HepG2 (cell line): ENCODE measurements around the gene APOBEC3H. TPM values are rescaled to one million over a fixed set of nuclear protein-coding genes. Genes with fewer than 3 reads are reported as not detected.

Experiments used
- ATAC-seq: fragments of 200-7000 bp; cut with Tn5 transposase; 3 replicates; pipeline ENCODE4 v1.9.1; 2020; ENCODE audit warnings: mild to moderate bottlenecking, moderate library complexity
- BruUV-seq: library from RNA; stranded (reverse); fragments of 400-500 nt; replicated peaks from 2 replicates; lab custom pipeline; 2021; lab: Mats Ljungman, UMichigan
- CTCF ChIA-PET: fragments of 300-600 bp; formaldehyde crosslinking; extraction: SDS; loops from one replicate; lab custom pipeline; 2021; ENCODE audit warnings: low total read pairs, inconsistent platforms, low intra/inter-chr PET ratio; lab: Yijun Ruan, JAX
- POLR2A ChIA-PET: fragments of 350-600 bp; sonication (Branson Sonifier 250); formaldehyde crosslinking; loops from one replicate; lab custom pipeline; 2020; ENCODE audit warnings: antibody characterized with exemption, inconsistent platforms; lab: Yijun Ruan, JAX
- DNase-seq: peaks from one replicate; pipeline ENCODE4 v3.0.0-alpha.2; 2015; ENCODE audit warnings: low spot score
- FAIRE-seq: peaks from 3 replicates; lab custom pipeline; 2011; peaks lifted over from hg19 to GRCh38; lab: Jason Lieb, UNC
- H2AFZ ChIP-seq: one replicate; pipeline ENCODE4 v1.6.1; 2011; ENCODE audit warnings: low read length, inconsistent platforms
- H3K27ac ChIP-seq: fragments of 300-600 bp; 3 replicates; pipeline ENCODE4 v1.8.0; 2011; ENCODE audit warnings: mixed run types, mild to moderate bottlenecking, mixed read lengths, low read length, inconsistent platforms; ENCODE audit not compliant: insufficient read depth; ENCODE audit errors: extremely low read length
- H3K27me3 ChIP-seq, 2 experiments: fragments of 200-600 bp in 1 of 2; 2 replicates in 1 of 2; 3 replicates in 1 of 2; pipeline versions ENCODE4 v1.6.0 to v1.8.0; 2011; ENCODE audit warnings: low read length in 2 of 2, mild to moderate bottlenecking in 2 of 2, moderate library complexity in 2 of 2, inconsistent platforms in 1 of 2; ENCODE audit not compliant: insufficient read depth in 2 of 2, control insufficient read depth in 1 of 2
- H3K36me3 ChIP-seq, 2 experiments: fragments of 200-600 bp in 1 of 2; replicated peaks in 1 of 2; 2 replicates in 1 of 2; 3 replicates in 1 of 2; pipeline versions ENCODE4 v1.5.1 to v1.8.0; 2011; ENCODE audit warnings: low read length in 2 of 2, inconsistent platforms in 1 of 2; ENCODE audit not compliant: insufficient read depth in 2 of 2, control insufficient read depth in 1 of 2
- H3K4me1 ChIP-seq: 2 replicates; pipeline ENCODE4 v1.5.1; 2012; ENCODE audit warnings: low read length, inconsistent platforms; ENCODE audit not compliant: insufficient read depth
- H3K4me2 ChIP-seq: 2 replicates; pipeline ENCODE4 v1.6.0; 2011; ENCODE audit warnings: low read depth, low read length, inconsistent platforms
- H3K4me3 ChIP-seq, 3 experiments: fragments of 200-600 bp in 1 of 3; sonication (generic), shearing (Covaris generic) in 1 of 3; replicated peaks in 1 of 3; 2 replicates each; pipeline ENCODE4 v1.5.1; 2011 to 2016; ENCODE audit warnings: low read length in 3 of 3, inconsistent platforms in 2 of 3, low read depth in 2 of 3, mild to moderate bottlenecking in 2 of 3, control low read depth in 1 of 3, mixed read lengths in 1 of 3; ENCODE audit not compliant: insufficient read depth in 1 of 3
- H3K79me2 ChIP-seq: one replicate; pipeline ENCODE4 v1.6.1; 2011; ENCODE audit warnings: low read length, inconsistent platforms; ENCODE audit not compliant: insufficient read depth
- H3K9ac ChIP-seq: 2 replicates; pipeline ENCODE4 v1.6.0; 2011; ENCODE audit warnings: mild to moderate bottlenecking, low read depth, low read length, inconsistent platforms; ENCODE audit not compliant: insufficient read depth
- H3K9me3 ChIP-seq: 2 replicates; pipeline ENCODE4 v1.5.1; 2012; ENCODE audit warnings: mild to moderate bottlenecking, low read length
- H4K20me1 ChIP-seq: 2 replicates; pipeline ENCODE4 v1.6.0; 2011; ENCODE audit warnings: inconsistent platforms, mild to moderate bottlenecking, low read length, moderate library complexity; ENCODE audit not compliant: insufficient read depth
- BRD4 ChIP-seq: sonication (generic); formaldehyde crosslinking; IDR thresholded peaks from 2 replicates; pipeline ENCODE4 v1.4.0; 2020; ENCODE audit warnings: missing genetic modification reagents
- ZNF550 ChIP-seq: sonication (generic); formaldehyde crosslinking; IDR thresholded peaks from 2 replicates; pipeline ENCODE4 v1.4.0; 2020; ENCODE audit warnings: mild to moderate bottlenecking, missing genetic modification reagents, borderline replicate concordance
- WGBS: methylation state at CpG from one replicate; pipeline ENCODE4 v1.1.6; 2017; ENCODE audit warnings: low lambda C conversion rate; 5-methylcytosine and 5-hydroxymethylcytosine counted together
- in situ Hi-C: cut with HindIII; loops from 2 replicates; pipeline ENCODE4 v1.10.0; 2017; ENCODE audit warnings: low pct_unique_long_range_greater_than_20kb; ENCODE audit not compliant: extremely low pct_ligation_motif_present
- intact Hi-C: fragments of 100-400 bp; cut with micrococcal nuclease; formaldehyde crosslinking; loops from one replicate; pipeline ENCODE4 v1.10.0; 2022; ENCODE audit not compliant: unreplicated experiment
- polyA plus RNA-seq, 8 experiments: library from polyadenylated mRNA; depleted of rRNA in 3 of 8; stranded (reverse) in 7 of 8; unstranded in 1 of 8; fragments of >200 nt; fragmentation: Illumina TruSeq in 4 of 8; extraction: Trizol in 4 of 8; gene quantifications; 2 replicates each; pipeline versions ENCODE4 v1.2.1 to v1.2.3, GENCODE V29; 2011 to 2016; ENCODE audit warnings: low read depth in 4 of 8, missing spikeins in 1 of 8, mixed read lengths in 1 of 8; ENCODE audit not compliant: insufficient read depth in 1 of 8
- total RNA-seq, 5 experiments: library from RNA; depleted of rRNA; stranded (reverse); fragments of >200 nt; fragmentation: Illumina TruSeq; extraction: Trizol; gene quantifications; 2 replicates each; pipeline ENCODE4 v1.2.3, GENCODE V29; 2016; ENCODE audit warnings: low read depth in 1 of 5
- TF ChIP-seq, protein P1 (sequence below): sonication (generic); formaldehyde crosslinking; IDR thresholded peaks from 2 replicates; pipeline ENCODE4 v1.8.0; 2022; ENCODE audit warnings: missing genetic modification reagents, mild to moderate bottlenecking, inconsistent platforms, borderline replicate concordance
- TF ChIP-seq, protein P2 (sequence below): sonication (generic); formaldehyde crosslinking; conservative IDR thresholded peaks from 2 replicates; pipeline ENCODE4 v1.4.0; 2020; ENCODE audit warnings: mild to moderate bottlenecking, missing genetic modification reagents, moderate library complexity
- TF ChIP-seq, protein P3 (sequence below): sonication (generic); formaldehyde crosslinking; IDR thresholded peaks from 2 replicates; pipeline ENCODE4 v1.4.0; 2020; ENCODE audit warnings: missing genetic modification reagents; ENCODE audit errors: not compliant biosample characterization

Gene APOBEC3H
- total and polyA plus RNA-seq, 2 of the 13 experiments (the other 11 are each of a cell fraction or from before 2014, with no cell fraction given), result 0.18 to 0.31 TPM

DNA sequence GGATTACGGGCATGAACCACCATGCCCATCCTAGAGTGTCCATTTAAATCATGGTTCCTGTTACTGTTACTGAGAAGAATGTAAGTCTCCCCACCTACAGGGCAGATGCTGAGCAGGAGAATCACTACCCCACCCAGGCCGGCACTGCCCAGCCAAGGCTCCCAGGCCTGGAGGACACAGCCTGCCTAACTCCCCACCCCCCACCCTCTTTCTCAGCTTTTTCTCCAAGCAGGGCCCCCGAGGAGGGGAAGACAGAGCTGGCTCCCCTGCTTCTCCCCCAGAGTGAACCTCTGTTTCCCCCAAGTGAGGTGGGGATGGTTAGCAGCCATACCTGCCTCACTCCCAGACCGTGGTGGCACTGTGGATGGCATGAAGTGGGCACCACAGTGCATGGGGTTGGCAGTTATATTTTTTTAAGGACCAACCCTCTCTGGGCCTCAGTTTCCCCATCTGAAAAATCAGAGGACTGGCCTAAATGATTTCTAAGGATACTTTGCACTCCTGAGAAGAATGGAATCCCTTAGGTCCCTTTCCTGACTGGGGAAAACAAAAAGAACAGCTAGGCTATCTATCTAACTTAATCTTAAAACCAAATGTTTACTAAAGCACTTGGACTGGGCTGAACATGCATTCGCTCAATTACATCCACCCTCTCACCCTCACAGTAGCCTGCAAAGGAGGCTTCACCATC lies 50.4 kb downstream of the APOBEC3H start:
- H3K9me3 ChIP-seq, result no peaks in the 10 kb centered on the region
- peaks cover 1 to 17% of the 10 kb centered on the region in 2 experiments; a peak in 3 of 5 replicates for H3K27me3 ChIP-seq
- DNase-seq (no peak), FAIRE-seq (no peak), ATAC-seq (no peak)
- H3K27ac ChIP-seq, result no peak overlapping the region
- no peaks in the 10 kb centered on the region for H3K36me3 ChIP-seq
- TF ChIP-seq, protein P1, sequence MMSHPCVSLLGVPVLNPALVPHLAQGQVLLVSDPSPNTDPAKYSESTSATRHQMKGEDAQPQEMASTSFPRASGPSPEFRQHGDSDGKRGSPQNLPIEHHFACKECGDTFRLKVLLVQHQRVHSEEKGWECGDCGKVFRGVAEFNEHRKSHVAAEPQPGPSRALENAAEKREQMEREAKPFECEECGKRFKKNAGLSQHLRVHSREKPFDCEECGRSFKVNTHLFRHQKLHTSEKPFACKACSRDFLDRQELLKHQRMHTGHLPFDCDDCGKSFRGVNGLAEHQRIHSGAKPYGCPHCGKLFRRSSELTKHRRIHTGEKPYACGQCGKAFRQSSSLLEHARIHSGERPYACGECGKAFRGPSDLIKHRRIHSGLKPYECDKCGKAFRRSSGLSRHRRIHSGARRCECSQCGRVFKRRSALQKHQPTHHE (CRISPR knock-in tag), result no peak
- TF ChIP-seq ZNF550, result no peak
- TF ChIP-seq BRD4 (CRISPR knock-in tag), result no peak
- TF ChIP-seq, protein P2, sequence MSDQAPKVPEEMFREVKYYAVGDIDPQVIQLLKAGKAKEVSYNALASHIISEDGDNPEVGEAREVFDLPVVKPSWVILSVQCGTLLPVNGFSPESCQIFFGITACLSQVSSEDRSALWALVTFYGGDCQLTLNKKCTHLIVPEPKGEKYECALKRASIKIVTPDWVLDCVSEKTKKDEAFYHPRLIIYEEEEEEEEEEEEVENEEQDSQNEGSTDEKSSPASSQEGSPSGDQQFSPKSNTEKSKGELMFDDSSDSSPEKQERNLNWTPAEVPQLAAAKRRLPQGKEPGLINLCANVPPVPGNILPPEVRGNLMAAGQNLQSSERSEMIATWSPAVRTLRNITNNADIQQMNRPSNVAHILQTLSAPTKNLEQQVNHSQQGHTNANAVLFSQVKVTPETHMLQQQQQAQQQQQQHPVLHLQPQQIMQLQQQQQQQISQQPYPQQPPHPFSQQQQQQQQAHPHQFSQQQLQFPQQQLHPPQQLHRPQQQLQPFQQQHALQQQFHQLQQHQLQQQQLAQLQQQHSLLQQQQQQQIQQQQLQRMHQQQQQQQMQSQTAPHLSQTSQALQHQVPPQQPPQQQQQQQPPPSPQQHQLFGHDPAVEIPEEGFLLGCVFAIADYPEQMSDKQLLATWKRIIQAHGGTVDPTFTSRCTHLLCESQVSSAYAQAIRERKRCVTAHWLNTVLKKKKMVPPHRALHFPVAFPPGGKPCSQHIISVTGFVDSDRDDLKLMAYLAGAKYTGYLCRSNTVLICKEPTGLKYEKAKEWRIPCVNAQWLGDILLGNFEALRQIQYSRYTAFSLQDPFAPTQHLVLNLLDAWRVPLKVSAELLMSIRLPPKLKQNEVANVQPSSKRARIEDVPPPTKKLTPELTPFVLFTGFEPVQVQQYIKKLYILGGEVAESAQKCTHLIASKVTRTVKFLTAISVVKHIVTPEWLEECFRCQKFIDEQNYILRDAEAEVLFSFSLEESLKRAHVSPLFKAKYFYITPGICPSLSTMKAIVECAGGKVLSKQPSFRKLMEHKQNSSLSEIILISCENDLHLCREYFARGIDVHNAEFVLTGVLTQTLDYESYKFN (CRISPR knock-in tag), result no peak
- TF ChIP-seq, protein P3, sequence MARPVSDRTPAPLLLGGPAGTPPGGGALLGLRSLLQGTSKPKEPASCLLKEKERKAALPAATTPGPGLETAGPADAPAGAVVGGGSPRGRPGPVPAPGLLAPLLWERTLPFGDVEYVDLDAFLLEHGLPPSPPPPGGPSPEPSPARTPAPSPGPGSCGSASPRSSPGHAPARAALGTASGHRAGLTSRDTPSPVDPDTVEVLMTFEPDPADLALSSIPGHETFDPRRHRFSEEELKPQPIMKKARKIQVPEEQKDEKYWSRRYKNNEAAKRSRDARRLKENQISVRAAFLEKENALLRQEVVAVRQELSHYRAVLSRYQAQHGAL (CRISPR knock-in tag), result no peak
- no TSS peak for BruUV-seq
- 0 out of 2 replicates have a peak overlapping the region, but pooled peaks have one; percentile 3 for H3K4me2 ChIP-seq
- no peak overlapping the region for H3K9ac ChIP-seq
- WGBS, result 58% methylated on average over 5 of the region's 5 CpGs
- peaks cover 59% of the 10 kb centered on the region for H3K4me1 ChIP-seq
- intact Hi-C loops, result no loop called here
- ChIA-PET POLR2A (no interaction called here), CTCF (no interaction called here)
- H3K4me3 ChIP-seq, result no peak overlapping the region
- no peak overlapping the region for H2AFZ ChIP-seq
- H4K20me1 ChIP-seq, result no peaks in the 10 kb centered on the region
- in situ Hi-C loops, result no loop called here
- H3K79me2 ChIP-seq, result no peaks in the 10 kb centered on the region
